Activated CD8-positive, alpha-beta memory T cell treated with anti-CD3 and anti-CD28 coated beads for 48 hours (primary cell): Measurements from ENCODE around the gene MGAT4C.
"Not testable (repeated sequence)": the region's sequence is repeated elsewhere in the genome, so short reads cannot be mapped to it uniquely, and the experiment has no call there.

Source experiments
- DNase-seq, 3 experiments: peaks; one replicate each; pipeline ENCODE4 v3.0.0-alpha.2; 2020; ENCODE audit warnings: low read depth in 2 of 3, low spot score in 2 of 3

Gene MGAT4C

DNA sequence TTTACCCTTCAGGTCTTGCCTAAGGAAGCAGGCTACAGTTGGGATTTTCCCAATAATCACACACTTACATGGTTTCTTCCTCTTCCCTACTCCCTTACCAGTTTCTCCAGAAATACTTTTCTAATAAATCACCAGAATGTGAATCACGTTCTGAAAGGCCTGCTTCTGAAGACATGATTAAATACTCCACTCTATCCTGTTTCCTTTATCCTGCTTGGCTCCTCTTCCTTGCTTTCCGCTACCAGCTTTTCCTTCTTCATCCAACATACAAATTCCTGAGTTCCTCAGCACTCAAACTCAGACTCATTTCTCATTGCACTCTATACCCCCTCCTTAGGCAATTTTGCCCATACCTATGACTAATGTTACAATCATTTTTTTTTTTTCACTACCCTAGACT, 118.3 kb downstream of the MGAT4C start:
- DNase-seq, result no peak

DNA sequence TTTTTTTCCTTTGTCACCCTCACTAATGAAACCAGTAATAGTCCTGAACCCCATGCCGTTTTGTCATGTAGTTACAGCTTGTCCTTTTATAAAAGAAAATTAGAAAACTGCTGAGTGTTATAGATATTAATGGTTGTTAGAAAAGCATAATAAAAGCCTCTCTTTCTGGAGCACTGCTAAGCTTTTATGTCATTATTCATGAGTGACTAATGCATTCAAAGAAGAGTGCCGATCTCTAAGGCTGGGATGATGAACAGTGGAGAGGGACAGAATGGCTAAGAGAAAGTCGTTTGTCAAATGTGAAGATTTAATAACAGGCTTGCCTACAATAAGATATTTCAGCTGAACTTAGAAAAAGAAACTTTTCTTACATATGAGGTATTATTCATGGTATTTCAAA, 121.6 kb downstream of the MGAT4C start:
- no peak for DNase-seq

DNA sequence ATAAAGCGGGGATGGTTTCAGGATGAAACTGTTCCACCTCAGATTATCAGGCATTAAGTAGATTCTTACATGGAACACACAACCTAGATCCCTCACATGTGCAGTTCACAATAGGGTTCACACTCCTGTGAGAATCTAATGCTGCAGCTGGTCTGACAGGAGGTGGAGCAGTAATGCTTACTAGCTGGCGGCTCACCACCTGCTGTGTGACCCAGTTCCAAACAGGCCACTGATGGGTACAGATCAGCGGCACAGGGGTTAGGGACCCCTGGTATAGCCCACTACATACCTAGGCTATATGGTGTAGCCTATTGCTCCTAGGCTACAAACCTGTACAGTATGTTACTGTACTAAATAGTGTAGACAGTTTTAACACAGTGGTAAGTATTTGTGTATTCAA, 129.3 kb downstream of the MGAT4C start:
- DNase-seq, result not testable (repeated sequence)

DNA sequence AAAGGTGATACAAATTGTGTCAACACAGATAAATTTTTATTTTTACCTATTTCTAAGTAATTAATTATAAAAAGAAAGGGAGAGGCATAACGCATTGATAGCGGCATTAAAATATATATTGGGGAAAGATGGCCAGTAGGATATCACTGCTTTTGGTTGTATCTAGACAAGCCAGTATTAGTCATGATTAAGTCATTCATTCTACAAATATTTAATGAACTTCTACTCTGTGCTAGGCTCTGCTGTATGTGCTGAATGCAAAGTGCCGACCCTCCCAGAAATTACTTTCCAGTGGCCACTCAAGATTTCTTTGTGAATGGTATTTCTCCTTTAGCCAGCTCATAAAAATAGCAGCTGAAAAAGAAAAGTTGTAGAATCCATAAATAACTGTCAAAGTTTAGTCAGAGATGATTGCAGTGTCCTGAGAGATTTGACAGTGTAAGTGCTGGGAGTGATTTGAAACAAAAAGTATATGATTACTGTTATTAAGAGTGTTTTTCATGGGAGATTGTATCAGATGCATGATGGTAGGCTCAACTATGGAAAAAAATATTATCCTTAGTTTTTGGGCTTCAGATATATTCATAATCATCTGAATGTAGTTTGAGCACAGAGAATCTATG, 133.2 kb downstream of the MGAT4C start:
- DNase-seq, result no peak

DNA sequence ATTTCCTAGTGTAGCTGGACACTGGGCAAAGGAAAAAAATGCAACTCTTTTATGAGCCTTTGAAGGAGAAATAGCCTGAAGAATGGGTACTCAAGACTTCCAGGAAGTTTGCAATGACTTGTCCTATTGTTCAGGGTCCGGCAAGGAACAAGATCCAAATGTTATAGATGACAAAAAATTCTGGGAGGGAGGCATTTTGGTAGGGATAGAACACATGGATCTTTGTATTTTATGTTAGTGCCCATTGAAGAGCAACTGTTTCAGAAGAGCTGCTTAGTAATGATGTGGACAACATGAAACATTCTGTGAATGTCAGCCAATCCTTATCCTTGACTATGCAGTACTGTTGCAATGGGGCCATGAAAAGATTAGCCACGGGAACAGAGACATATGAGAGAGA, 138.0 kb downstream of the MGAT4C start:
- no peak for DNase-seq

DNA sequence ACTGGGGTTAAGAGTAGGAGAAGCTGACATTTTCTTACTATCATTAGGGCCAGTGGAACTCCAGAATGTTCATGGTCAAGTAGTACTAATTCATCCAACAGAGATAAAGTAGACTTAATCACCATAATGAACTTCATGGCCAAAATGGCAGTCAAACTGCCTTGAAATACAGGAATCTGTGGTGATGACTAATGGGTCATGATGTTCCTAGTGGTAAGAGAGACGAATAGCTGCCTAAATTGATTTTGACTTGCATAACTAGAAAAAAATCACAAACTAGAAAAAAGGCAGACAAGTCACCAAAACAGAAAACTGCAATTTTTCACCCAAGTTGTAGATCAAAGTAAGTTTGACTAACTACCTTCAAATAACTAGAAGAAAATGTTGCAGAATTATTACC, 138.5 kb downstream of the MGAT4C start:
- DNase-seq, result no peak

DNA sequence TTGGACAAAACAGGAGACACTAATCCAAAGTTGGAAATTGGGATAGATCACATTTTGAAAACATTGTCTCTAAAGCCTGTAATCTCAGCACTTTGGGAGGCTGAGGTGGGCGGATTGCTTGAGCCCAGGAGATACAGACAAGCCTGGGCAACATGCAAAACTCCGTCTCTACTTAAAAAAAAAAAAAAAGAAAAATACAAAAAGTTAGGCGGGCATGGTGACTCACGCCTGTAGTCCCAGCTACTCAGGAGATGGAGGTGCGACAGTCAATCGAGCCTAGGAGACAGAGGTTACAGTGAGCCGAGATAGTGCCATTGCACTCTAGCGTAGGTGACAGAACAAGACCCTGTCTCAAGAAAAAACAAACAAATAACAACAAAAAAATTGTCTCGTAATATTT, 152.1 kb downstream of the MGAT4C start:
- DNase-seq, result no peak

DNA sequence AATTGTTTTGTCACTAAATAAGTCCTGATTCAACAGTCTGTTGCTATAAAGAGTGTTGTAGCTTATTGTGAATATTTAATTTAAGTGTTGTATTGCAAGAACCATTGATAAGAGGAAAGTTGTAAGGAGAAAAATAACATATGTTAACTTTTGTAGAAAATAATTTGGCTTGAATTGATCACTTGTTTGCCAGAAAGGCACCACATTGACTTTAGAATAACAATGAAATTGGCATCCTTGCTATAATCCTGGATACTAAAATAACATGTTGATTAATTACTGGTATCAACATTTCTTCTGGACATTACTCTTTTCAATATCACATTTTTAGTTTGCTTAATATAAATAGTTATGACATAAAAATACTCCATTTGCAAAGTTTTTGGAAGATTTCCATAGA, 159.0 kb downstream of the MGAT4C start:
- DNase-seq, result no peak

DNA sequence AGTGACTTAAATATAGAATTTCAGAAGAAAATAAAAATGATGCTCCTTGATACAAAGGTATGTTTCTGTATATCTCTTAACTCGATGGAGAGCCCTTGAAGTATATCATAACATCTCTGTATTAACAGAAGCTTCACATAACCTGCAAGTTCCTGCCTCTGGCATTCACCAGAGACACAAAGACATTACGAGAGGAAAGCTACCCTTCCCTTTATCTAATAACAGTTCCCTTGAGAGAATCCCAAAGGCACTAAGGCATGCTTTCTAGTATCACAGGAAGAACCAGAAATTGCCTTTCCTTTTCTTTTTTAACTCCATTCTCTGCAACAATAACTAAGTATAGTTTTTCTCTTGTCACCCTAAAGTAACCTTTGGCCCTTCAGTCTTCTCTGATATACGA, 164.5 kb downstream of the MGAT4C start:
- no peak for DNase-seq

DNA sequence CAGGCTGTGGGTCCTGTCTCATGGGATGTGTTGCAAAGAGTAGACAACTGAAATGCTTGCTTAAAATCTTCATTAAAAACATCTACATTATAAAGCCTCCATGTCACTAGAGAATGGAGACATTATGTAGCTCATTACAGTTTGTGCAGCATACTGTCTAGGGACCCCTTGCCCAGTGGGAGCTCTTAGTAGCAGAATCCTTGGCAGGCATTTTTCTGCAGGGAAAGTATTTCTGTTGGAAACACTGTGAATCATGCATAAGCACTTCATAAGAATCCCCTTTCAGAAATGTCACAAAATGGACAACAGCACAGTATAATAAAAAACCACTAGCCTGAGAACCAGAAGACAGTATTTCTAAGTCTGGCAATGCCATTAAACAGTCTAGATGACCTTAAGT, 174.3 kb downstream of the MGAT4C start:
- no peak for DNase-seq

DNA sequence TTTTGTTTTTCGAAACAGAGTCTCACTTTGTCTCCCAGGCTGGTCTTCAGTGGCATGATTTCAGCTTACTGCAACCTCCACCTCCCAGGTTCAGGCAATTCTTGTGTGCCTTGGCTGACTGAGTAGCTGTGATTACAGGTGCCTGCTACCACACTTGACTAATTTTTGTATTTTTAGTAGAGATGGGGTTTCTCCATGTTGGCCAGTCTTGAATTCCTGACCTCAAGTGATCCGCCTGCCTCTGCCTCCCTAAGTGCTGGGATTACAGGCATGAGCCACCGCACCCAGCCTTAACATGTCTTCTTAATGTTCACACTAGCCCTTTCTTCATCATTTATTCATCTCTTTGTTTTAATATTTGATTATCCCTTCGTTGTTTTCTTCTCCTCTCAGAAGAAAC, 197.1 kb downstream of the MGAT4C start:
- not testable (repeated sequence) for DNase-seq

DNA sequence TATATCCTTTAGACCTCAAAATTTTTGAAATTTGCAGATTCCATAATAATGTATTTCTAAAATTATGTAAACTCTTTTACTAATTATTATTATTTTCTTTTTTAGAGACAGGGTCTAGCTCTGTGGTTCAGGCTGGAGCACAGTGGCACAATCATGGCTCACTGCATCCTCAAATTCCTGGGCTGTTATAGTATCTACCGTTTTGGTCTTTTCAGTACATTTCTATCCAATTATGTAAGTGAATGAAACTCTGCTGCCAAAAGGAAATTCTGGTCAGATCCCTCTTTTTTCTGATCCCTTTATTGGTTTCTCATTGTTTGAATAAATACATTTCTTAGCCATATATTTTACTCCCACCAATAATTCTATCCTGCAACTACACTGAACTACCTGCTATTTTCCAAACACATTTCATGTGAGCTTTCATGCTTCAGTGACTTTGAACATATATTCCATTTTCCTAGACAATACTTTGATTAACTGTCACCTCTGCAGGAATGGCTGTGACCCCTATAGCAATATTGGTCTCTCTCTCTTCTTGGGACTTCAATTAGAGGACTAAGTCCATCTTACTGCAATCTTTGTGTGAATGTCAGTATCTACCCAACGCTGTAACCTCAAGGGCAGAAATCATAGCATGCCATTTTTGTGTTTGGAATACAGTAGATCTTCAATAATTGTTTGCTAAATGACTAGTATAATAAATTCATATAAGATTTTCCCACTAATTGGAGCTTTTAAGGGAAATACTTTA, 198.9 kb downstream of the MGAT4C start:
- DNase-seq, result no peak

DNA sequence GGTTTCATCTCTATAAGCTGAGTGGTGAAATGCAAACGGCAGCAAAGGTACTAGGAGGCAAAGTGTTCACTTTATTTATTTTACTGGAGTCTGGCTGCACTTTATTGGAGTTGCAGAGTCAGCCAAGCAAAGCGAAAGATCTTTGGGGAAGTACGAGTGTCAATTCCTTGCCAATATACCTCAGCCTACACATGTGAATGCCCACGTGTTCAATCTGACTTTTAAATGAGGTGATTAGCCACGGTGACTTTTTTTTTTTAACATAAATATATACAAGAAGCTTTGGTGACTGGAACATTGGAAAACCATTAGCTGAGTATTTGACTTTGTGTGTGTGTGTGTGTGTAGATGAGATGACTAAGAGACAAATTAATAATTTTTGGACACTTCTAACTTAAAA, 203.3 kb downstream of the MGAT4C start:
- DNase-seq, result no peak

DNA sequence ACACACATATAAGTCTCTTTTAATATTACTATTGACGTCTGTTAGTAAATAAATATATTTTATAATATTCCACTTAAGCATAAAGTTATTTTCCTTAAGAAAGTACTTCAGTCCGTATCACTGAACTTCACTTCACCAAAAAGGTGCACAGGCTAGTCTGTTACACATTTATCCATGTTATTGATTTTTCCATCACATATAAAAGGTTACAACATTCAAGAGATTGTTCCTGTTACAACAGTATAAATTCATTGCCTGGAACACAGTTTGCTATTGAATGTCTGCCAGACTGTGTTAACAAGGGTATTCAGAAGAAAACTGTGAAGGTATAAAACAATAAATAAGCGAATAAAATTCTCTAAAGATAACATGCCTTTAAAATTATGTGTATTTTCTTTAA, 206.2 kb downstream of the MGAT4C start:
- DNase-seq, result no peak

DNA sequence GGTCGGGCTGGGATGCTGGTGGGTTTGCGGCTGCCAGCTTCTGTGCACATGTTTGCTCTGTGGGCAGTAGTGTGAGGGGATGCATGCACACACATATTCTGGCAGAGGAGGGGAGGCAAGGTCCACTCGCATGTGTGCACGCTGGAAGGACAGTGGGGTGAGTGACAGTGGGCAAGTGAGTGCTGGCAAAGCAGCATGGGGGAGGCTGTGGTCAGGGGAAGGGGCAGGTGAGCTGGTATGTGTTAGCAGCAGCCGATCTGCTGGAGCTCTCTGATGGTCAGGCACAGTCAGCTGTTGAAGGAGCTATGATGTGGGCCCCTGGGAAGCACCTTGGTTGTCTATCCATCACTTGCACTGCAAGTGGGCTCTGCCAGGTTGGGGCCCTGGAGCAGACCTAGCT, 211.8 kb downstream of the MGAT4C start:
- DNase-seq, result no peak

DNA sequence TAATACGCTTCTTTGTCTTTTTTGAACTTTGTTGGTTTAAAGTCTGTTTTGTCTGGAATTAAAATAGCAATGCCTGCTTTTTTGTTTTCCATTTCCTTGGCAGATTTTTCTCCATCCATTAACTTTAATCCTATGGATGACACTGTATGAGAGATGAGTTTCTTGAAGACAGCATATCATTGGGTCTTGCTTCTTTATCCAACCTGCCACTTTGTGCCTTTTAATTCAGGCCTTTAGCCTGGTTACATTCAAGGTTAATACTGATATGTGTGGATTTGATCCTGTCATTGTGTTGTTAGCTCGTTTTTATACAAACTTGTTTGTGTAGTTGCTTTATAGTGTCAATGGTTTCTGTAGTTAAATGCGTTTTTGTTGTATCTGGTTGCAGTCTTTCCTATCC, 214.1 kb downstream of the MGAT4C start:
- no peak for DNase-seq

DNA sequence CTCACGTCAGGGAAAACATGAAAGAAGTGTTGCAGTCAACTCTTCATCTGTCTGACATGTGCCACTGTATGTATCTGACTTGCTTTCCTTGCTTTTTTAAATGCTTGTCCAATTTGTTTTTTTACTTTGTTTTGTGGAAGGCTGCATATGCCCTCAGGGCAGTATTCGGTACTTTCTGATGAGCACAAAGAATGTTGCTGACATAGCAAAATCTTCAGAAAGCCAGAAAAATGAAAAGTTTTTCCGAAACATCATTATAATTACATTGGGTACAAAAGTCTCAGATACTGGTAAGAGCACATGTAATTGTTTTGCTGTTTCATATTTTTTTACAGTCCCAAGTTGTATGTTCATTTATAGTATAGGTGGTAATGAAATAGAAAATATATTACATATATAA, 237.8 kb downstream of the MGAT4C start:
- no peak for DNase-seq

DNA sequence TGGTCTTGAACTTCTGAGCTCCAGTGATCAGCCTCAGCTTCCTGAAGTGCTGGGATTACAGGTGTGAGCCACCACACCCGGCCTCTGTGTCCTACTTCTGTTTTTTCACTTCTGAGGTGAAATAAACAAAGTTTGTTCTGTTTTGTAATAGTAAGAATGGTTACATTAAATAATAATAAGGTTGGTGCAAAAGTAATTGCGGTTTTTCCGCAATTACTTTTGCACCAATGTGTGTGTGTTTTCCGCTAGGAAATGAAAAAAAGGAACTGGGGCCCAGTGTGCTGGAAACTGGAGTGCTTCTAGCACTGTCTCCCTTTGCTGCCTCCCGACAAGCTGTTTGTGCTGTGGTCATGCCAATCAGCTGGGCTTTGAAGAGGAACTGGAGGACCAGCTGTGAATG, 241.2 kb downstream of the MGAT4C start:
- no peak for DNase-seq

DNA sequence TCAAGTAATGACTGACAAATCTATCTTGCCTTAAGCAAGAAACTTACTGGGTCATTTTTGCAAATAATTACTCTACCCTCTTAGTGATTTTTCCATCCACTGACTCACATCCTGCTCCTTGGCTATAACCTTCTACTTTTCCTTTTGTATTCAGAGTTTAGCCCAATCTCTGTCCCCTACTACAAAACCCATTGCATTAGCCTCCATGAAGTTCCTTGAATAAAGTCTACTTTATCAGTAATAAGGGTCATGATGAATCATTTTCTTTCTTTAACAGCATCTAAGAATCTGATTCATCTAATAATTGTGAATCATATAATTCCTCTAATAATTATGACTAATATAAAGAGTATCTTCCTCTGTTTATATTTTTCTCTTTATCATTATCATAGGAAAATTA, 249.5 kb downstream of the MGAT4C start:
- DNase-seq, result no peak

DNA sequence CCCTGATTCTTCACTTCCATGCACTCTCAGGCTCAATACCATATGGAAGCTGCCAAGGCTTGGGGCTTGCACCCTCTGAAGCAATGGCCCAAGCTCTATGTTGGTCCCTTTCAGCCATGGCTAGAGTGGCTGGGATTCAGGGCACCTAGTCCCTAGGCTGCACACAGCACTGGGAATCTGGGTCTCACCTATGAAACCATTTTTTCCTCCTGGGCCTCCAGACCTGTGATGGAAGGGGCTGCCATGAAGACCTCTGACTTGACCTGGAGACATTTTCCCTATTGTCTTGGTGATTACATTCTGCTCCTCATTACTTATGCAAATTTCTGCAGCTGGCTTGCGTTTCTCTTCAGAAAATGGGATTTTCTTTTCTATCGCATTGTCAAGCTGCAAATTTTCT, 258.1 kb downstream of the MGAT4C start:
- no peak for DNase-seq

DNA sequence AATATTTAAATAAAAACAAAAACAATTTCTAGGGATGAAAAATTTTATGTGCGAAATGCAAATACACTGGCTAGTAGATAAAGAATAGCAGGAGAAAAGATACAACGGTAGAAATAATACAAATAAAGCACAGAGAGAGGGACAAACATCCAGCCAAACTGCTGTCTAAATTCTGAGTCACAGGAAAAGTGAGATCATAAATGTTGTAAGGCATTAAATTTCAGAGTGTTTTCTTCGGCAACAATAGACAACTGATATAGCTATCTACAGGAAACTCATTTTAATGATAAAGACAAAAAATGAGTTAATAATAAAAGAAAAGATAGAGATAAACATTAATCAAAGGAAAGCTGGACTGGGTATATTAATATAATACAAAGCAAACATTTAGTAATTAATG, 259.9 kb downstream of the MGAT4C start:
- DNase-seq, result no peak

DNA sequence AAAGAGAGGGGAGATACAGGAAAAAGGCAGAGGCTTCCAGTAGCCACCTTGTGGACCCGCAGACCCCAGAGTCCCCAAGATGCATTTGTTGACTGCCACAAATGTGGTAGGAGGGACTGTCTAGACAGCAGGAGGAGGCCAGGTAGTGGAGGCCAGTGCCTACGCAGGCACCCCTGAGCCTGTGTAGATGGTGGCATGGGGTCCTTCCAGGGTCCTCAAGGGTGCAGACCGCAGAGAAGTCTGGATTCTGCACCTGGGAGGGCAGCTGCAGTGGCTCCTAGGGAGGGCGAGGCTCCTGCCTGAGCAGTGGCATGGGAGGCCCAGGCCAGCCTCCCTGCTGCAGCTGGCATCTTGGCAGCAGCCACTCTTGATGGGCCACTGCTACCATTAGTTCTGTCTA, 262.4 kb downstream of the MGAT4C start:
- no peak for DNase-seq

DNA sequence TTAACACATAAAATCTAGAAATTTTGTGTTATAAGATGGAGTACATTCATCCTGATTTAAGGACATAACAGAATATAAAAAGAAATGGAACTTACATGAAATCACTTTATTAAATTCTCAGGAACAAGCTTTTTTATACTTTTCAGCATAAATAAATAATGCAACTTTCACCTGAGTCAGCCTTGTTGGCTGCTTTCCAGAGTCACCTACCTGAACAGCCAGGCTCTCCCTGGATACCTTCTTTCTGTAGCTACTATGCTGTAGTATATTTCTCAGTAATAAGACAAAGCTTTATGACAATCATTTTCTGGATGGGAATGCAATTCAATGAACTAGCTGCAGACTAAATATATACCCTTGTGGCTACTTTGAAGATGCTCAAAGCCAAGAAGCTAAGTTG, 270.2 kb downstream of the MGAT4C start:
- DNase-seq, result no peak
